Non-pigmented ciliary epithelial cell (primary cell): ENCODE data around the gene TMEM214.

Source experiments
- DNase-seq: peaks from one replicate; pipeline ENCODE4 v3.0.0-alpha.2; 2010; ENCODE audit warnings: low read depth

The TMEM214 gene

GRCh38 chr2:27010139-27010538, 22.6 kb upstream of the TMEM214 start:
- no peak for DNase-seq

GRCh38 chr2:27013738-27014137, 19.0 kb upstream of the TMEM214 start:
- no peak for DNase-seq

DNA sequence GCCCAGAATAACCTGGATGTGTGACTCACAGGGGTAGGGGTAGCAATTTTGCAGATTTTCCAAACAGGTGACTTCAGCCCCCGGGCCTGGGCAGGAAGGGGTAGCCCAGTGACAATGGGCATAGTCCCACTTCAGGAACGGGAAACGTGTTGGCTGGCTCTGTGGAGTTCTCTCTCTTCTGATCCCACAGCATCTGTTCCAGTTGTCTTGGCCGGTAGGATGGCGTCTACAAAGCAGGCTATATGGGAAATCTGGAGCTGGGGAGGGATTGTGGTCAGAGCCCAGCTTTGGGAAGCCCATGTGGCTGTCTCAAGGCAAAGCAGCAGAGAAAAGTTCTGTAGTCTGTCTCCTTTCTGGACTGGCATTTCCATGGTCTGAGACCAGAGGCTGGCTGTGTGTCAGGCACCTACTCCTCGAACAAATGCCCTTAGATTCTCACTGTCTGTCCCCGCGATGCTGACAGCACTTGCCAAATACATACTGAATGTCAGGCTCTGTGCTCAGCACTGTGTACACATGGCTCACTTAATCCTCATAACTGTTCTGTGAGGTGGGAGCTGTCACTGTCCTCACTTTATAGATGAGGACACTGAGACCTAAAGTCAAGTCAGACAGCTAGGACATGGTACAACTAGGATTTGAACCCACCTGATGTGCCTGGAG, 17.9 kb upstream of the TMEM214 start:
- no peak for DNase-seq

DNA sequence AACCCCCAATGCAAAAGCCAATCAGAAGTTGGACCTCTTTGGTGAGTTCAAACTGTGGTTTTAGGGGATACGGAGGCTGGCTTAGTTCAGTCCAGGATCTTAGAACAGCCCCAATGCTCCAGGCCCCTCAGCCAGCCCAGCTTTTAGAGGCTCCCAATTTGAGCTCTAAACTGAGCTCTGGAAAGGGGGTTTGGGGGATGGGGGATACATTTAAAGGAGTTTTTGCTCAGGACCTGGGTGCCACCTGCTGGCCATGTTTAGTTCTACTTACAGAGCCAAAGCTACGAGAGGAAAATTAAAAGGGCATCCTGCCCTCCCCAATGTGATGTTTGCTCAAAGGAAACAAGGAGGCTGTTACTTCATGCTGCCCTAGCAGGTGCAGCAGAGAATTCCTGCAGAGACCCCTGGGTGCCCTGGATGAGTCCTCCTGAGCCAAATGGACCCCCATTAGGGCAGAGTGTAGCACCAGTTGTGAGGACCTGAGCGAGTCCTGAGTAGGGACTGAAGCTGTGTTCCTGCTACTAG, 15.9 kb upstream of the TMEM214 start:
- no peak for DNase-seq

DNA sequence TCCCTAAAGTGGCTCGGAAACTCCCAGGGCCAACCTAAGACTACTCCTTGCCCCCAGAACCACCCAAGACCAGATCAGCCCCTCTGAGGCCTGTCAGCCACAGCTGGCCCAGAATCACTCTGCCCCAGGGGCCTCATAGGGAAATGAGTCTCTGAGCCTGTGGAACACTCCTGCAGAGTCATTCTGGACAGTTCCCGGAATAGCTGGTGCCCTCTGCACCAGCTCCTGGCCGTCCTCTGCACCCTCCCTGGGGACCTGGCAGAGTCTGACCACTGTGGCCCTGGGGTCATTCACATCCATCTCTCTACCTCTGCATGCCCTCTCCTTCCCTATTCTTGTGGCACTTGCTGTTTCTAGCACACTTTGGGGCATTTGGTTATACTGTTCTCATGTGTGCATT, 14.6 kb upstream of the TMEM214 start:
- no peak for DNase-seq

DNA sequence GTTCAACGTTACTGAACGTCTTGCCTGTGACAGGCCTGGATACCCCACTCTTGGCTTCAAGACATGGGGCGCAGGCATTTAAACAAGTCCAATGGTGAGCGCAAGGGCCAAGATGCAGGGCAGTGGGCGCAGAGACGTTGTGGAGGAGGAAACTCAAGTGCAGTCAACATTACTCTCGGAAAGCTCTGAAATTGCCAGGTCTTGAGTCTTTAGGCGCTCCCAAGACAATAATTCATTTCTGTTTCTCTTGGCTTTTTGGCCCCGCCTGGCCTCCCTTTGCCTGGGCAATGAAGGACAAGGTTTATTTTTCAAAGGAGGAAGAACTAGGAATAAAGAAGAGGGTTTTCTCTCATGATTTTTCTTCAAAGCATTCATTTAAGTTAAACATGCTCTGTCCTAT, 13.3 kb upstream of the TMEM214 start:
- DNase-seq: no peak

GRCh38 chr2:27019931-27020855, 12.6 kb upstream of the TMEM214 start:
- DNase-seq: no peak

DNA sequence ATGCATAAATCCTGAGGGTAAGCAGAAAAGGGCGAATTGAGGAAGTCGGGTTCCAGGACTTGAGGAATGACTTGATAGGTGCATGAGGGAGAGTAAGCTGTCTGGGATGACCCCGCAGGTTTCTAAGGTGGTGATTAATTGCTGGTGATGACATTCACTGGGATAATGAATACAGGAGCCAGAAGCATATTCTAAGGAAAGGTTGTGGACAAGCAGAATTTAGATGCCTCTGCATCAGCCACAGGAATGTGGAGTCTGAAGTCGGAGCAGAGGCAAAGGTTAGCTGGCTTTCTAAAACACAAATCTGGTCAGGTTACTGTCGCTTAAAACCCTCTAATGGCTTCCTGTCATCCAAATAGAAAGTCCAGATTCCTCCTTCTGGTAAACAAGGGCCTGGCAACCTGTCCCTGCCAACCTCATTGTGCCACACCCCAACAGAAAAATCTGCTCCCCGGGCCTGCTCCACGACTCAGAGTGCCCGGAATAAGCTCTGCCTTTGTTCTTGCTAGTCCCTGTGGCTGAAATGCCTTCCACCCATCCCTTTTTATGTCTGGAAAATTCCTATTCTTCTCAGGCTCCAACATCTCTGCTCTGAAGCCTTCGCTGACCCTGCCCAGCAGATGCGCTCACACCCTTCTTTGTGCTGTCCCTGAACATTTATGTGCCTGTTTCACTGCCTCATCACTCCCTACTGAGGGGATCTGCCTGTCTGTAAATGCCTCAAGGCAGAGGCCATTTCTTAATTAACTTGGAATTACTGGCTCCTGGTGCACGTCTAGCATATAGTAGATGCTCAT, 11.3 kb upstream of the TMEM214 start:
- DNase-seq: no peak

- DNase-seq: no peak
Measured at GRCh38 chr2:27023740-27024139, 9.0 kb upstream of the TMEM214 start.

- DNase-seq: no peak
Measured at GRCh38 chr2:27024188-27024587, 8.6 kb upstream of the TMEM214 start.

DNA sequence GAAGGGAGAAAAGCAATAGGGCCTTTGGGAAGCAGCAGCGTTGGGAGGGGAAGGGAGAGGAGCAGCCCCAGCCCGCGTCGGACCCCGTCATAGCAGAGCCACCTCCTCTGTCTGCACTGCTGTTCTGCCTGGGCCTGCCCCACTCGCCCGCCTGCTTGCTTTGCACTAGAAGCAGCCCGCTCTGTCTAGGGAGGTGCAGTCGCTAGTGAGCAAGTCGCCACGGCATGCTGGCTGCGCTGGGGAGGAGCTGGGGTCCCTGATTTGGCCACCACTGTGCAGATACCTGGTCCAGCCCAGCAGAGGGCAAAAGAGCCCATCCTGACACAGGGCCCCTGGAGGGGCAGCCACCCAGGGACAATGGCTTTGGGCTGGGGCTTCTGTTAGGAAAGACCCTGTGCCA, 8.0 kb upstream of the TMEM214 start:
- DNase-seq: no peak

DNA sequence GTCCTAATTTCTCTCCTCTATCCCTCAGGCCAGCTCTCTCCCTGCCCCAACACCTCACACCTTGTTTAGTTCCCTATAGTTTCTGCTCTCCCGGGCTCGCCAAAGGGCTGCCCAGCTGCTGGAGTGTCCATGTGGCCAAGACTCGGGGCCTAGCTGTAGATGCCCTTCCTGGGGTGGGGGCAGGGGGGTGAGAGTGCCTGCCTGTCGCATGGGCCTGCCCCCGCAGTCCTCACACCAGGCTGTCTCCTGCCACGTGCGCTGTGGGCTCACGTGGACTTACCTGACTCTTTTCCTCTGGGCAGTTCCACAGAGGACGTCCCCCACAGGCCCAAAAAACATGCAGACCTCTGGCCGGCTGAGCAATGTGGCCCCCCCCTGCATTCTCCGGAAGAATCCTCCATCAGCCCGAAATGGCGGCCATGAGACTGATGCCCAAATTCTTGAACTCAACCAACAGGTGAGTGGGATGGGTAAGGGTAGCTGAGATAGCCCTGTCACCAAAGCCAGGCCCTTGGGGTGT, 7.4 kb upstream of the TMEM214 start:
- DNase-seq: no peak

DNA sequence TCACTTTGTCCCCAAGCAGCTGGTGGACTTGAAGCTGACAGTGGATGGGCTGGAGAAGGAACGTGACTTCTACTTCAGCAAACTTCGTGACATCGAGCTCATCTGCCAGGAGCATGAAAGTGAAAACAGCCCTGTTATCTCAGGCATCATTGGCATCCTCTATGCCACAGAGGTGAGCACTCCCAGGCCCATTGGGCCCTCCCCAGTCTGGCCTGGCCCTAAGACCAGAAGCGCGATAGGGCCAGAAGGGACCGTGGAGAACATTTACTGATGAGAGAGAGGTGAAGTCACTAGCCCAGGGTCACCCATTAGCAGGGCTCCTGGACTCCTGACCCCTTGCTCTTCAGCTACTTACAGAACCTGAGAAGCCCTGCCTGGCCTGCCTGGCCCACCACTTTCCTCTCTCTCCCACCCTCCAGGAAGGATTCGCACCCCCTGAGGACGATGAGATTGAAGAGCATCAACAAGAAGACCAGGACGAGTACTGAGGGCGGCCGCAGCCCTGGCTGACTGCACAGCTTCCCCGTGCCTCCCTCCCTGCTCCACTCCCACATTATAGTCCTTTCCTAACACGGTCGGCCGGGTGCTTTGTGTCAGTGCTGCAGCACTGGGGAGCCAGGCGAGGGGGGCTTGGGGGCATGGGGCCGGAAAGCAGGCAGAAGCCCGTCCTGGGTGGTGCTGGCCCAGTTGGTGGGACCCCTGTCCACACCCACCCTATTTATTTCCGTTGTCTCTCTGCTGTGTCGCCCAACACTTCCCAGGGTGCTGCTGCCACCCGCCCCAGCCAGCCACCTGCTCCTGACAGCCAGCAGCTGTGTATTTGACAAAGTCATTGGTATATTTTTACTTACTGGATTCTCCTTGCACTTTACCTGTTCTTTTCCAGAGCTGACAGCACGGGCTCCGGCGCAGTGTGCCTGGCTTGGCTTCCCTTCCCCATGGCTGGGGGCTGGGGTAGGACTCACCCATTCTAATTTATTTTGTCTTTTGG, 6.6 kb upstream of the TMEM214 start:
- DNase-seq: no peak

DNA sequence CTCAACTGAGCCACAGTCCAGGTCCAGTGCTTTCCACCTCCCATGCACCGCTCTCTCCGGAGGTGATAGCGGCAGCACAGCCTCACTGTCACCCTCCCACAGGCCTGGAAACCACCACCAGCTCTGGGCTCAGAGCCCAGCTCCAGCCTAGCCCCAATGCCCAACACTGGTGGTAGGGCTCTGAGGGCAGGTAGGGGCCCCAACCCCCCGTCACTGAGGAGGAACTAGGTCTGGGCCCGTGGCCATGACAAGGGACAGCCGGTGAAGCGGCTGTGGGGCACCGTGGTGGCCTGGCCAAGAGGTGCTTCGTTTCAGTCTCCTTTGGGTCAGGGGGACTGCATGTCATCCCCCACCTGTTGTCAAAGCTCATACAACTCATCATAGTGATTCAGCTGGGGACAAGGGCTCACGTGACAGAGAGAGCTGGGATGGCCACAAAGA, 5.5 kb upstream of the TMEM214 start:
- DNase-seq: no peak

GRCh38 chr2:27029051-27029450, 3.7 kb upstream of the TMEM214 start:
- DNase-seq: no peak

GRCh38 chr2:27033253-27033852, 588 bp downstream of the TMEM214 start:
- no peak for DNase-seq

DNA sequence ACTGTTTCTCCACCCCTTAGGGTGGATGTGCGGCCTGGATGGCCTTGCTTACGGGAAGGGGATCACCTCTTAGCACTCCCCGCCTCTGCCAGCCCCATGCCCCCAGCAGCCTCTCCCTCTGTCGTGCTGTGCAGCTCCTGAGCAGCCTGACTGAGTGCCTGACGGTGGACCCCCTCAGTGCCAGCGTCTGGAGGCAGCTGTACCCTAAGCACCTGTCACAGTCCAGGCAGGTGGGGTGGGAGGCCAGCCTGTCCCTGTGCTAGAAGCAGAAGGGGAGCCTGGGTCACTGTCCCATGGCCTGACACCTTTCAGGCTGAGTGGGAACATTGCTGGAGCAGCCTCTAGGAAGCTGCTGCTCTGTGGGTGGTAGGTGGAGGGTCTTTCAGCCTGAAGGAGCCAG, 5.2 kb downstream of the TMEM214 start:
- no peak for DNase-seq

DNA sequence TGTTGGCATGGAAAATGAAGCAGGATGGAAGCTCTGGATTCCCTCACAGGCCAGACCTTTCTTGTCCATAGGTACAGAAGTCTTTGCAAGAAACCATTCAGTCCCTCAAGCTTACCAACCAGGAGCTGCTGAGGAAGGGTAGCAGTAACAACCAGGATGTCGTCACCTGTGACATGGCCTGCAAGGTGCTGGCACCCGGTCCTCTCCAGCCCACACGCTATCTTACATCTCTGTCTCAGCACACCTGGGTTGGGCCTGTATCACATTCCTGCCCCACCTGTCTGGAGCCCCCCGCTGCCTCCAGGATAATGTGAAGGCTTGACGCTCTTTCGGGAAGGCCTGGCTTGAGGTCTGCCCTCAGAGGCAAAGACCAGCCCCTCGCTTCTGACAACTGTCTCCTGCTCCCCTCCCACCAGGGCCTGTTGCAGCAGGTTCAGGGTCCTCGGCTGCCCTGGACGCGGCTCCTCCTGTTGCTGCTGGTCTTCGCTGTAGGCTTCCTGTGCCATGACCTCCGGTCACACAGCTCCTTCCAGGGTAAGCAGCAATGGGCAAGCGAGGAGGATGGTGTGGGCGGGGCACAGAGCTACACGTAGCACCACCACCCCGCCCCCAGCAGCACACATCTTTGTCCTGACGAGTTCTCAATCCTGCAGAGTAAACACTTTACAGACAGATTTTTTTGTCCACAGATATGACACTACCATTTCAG, 6.0 kb downstream of the TMEM214 start:
- DNase-seq: no peak

GRCh38 chr2:27039426-27039825, 6.7 kb downstream of the TMEM214 start:
- DNase-seq: no peak

GRCh38 chr2:27039871-27040270, 7.1 kb downstream of the TMEM214 start:
- no peak for DNase-seq
